BLaER1 treated with 17β-estradiol and CSF1 and Interleukin-3, amounts not matched to agents 10 nM and 100 nM (cell line): Measurements from ENCODE around the gene TACO1.
A peak's percentile ranks its signal among the peaks of the same experiment; 100 is the strongest.

Experiments
- H3K27ac ChIP-seq, 11 experiments: shearing (Covaris generic); formaldehyde crosslinking; 2 replicates each; pipeline ENCODE4 v1.8.1; 2022
- H3K27me3 ChIP-seq, 11 experiments: shearing (Covaris generic); formaldehyde crosslinking; 2 replicates each; pipeline ENCODE4 v1.8.1; 2022
- H3K36me3 ChIP-seq, 11 experiments: shearing (Covaris generic); formaldehyde crosslinking; 2 replicates each; pipeline ENCODE4 v1.8.1; 2022
- H3K4me1 ChIP-seq, 10 experiments: shearing (Covaris generic); formaldehyde crosslinking; 2 replicates each; pipeline ENCODE4 v1.8.1; 2022
- H3K4me2 ChIP-seq, 11 experiments: shearing (Covaris generic); formaldehyde crosslinking; 2 replicates each; pipeline ENCODE4 v1.8.1; 2022
- H3K4me3 ChIP-seq, 10 experiments: shearing (Covaris generic); formaldehyde crosslinking; 2 replicates each; pipeline ENCODE4 v1.8.1; 2022
- H3K9ac ChIP-seq, 11 experiments: shearing (Covaris generic); formaldehyde crosslinking; 2 replicates each; pipeline ENCODE4 v1.8.1; 2022
- H3K9me3 ChIP-seq, 11 experiments: shearing (Covaris generic); formaldehyde crosslinking; replicated peaks in 1 of 11; 2 replicates each; pipeline ENCODE4 v1.8.1; 2022
- H4K20me1 ChIP-seq, 11 experiments: shearing (Covaris generic); formaldehyde crosslinking; 2 replicates each; pipeline ENCODE4 v1.8.1; 2022
- Cebpa-rat ChIP-seq, 11 experiments: shearing (Covaris generic); IDR thresholded peaks; 2 replicates each; pipeline ENCODE4 v1.8.1; 2022

Gene TACO1

GRCh38 chr17:63567229-63567628 is 33.5 kb upstream of the TACO1 start:
- no peak overlapping the region for H3K27ac ChIP-seq

DNA sequence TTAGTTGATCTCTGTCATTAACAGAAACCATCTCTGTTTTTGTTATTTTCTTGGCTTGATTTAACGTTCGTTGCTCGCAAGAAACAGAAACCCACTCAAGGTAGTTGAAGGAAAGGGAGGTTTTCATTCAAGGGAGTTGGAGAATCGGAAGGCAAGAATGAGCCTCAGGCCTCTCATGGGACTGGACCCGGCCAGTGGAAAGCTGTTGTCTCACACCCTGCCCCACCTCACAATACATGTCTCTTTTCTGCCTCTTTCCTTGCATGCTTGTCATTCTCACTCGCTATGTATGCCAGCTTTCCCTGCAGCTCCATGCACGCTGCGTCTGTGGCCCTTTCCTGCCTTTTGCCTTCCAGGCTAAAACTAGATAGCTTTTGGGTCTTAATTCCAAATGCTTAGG is 32.1 kb upstream of the TACO1 start:
- Histone ChIP-seq H3K27me3 (no peaks in the 10 kb centered on the region), H3K4me2 (no peak overlapping the region), H3K4me3 (no peak overlapping the region), H3K27ac (no peak overlapping the region), H3K36me3 (peaks cover 37 to 70% (median 56%) of the 10 kb centered on the region in 11 experiments; a peak in 20 of 22 replicates), H3K4me1 (no peaks in the 10 kb centered on the region), H4K20me1 (peaks cover 94 to 100% (median 100%) of the 10 kb centered on the region in 11 experiments), H3K9me3 (no peaks in the 10 kb centered on the region), H3K9ac (no peak overlapping the region)
- no peak for TF ChIP-seq Cebpa-rat (IDR thresholded peaks at IDR 0.05)

More at GRCh38 chr17:63567229-63567628, 33.5 kb upstream of the TACO1 start:
- Histone ChIP-seq H3K36me3 (peaks cover 28 to 65% (median 48%) of the 10 kb centered on the region in 11 experiments; a peak in 20 of 22 replicates), H4K20me1 (peaks cover 90 to 98% (median 98%) of the 10 kb centered on the region in 11 experiments), H3K4me2 (no peak overlapping the region), H3K27me3 (no peaks in the 10 kb centered on the region), H3K4me1 (no peaks in the 10 kb centered on the region), H3K9ac (no peak overlapping the region), H3K9me3 (no peaks in the 10 kb centered on the region), H3K4me3 (no peak overlapping the region)
- no peak for TF ChIP-seq Cebpa-rat (IDR thresholded peaks at IDR 0.05)

DNA sequence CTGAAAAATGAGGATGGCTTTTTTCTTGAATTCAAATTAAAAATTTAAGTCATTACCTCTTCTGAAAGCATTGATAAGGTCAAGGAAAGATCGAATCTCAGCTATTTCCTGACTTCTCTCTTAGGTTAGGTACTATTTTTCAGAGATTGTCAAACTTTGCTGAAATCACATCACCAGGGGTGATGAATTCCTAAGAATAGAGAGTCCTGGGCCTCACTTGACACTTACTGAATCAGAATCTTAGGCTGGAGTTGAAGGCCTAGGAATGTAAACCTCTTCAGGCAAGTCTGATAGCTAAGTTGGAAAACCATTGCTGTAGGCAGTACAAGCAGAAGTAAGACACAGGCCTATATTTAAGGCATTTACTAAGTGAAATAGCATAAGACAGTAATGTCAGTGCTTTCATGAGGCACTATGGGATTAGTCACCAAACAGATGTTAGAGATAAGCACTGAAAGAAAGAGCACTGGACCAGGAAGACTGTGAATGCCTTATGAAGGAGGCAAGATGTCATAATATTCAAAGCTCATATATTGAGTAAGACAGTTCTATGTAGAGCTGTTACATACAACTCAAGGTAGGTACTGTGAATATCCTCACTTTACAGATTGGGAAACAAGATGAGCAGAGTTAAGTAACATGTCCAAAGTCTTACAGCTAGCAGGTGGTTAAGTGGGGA is 28.9 kb upstream of the TACO1 start:
- Histone ChIP-seq H3K9ac (0 out of 22 replicates have a peak overlapping the region, but pooled peaks of 1 of the 11 experiments have one; percentile 6), H3K36me3 (peaks cover 39 to 71% (median 61%) of the 10 kb centered on the region in 11 experiments; a peak in 21 of 22 replicates), H3K4me2 (no peak overlapping the region), H3K4me3 (no peak overlapping the region), H4K20me1 (peaks cover 95 to 100% (median 100%) of the 10 kb centered on the region in 11 experiments), H3K9me3 (no peaks in the 10 kb centered on the region), H3K4me1 (no peaks in the 10 kb centered on the region), H3K27ac (no peak overlapping the region), H3K27me3 (no peaks in the 10 kb centered on the region)
- TF ChIP-seq Cebpa-rat (IDR thresholded peaks at IDR 0.05): no peak

DNA sequence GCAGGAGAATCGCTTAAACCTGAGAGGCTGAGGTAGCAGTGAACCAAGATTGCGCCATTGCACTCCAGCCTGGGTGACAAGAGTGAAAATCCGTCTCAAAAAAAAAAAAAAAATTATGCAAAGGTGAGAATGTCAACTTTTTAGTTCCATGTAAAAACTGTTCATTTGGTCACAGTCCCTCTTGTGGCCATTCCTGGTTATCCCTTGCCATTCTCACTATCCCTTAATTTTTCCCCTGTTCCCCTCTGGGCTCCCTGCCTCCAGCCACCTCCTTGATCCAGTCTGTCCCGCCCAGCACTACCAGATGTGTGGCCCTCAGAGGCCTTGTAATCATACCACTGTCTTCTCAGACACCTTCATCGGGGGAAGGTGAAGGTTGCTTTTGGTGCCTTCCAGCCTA is 27.1 kb upstream of the TACO1 start:
- no peak for TF ChIP-seq Cebpa-rat (IDR thresholded peaks at IDR 0.05)
- Histone ChIP-seq H3K4me3 (no peak overlapping the region), H3K4me2 (no peak overlapping the region), H3K4me1 (no peaks in the 10 kb centered on the region), H3K36me3 (peaks cover 42 to 76% (median 62%) of the 10 kb centered on the region in 11 experiments), H3K27ac (no peak overlapping the region), H3K9ac (no peak overlapping the region), H4K20me1 (peaks cover 95 to 100% (median 100%) of the 10 kb centered on the region in 11 experiments), H3K9me3 (no peaks in the 10 kb centered on the region), H3K27me3 (no peaks in the 10 kb centered on the region)

DNA sequence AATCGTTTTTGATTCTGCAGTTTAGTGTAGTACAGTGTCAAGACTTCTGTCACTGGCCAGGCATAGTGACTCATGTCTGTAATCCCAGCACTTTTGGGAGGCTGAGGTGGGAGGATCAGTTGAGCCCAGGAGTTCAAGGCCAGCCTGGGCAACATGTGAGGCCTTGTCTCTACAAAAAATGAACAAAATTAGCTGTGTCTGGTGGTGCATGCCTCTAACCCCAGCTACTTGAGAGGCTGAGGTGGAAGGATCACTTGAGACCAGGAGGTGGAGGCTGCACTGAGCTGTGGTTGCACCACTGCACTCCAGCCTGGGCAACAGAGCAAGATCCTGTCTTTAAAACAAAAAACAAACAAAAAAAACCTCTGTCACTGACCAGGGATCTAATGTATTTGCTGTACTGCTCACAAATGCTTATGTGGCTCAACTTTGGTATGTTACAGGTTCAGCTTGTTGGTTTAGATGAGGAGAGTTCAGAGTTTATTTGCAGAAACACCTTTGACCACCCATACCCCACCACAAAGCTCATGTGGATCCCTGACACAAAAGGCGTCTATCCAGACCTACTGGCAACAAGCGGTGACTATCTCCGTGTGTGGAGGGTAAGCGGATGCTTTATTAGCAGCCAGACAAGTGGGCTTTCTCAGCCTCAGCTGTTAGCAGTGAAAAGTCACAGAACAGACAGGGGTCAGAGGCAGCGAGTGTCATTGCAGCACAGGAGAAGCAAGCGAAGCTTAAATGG is 22.5 kb upstream of the TACO1 start:
- Histone ChIP-seq H3K27me3 (no peaks in the 10 kb centered on the region), H3K9ac (no peak overlapping the region), H3K4me1 (no peaks in the 10 kb centered on the region), H4K20me1 (peaks cover 87 to 100% (median 99%) of the 10 kb centered on the region in 11 experiments), H3K27ac (no peak overlapping the region), H3K36me3 (peaks cover 67 to 96% (median 80%) of the 10 kb centered on the region in 11 experiments), H3K9me3 (no peaks in the 10 kb centered on the region), H3K4me3 (no peak overlapping the region), H3K4me2 (no peak overlapping the region)
- no peak for TF ChIP-seq Cebpa-rat (IDR thresholded peaks at IDR 0.05)

- H4K20me1 ChIP-seq: peaks cover 87 to 100% (median 99%) of the 10 kb centered on the region in 11 experiments
These were observed 22.0 kb upstream of the TACO1 start for GRCh38 chr17:63578769-63579111.

GRCh38 chr17:63579633-63580032 is 21.1 kb upstream of the TACO1 start:
- Histone ChIP-seq H3K4me1 (no peaks in the 10 kb centered on the region; a peak in 1 of 20 replicates), H3K27me3 (no peaks in the 10 kb centered on the region), H3K9me3 (no peaks in the 10 kb centered on the region), H3K4me2 (no peak overlapping the region), H3K9ac (no peak overlapping the region), H3K27ac (no peak overlapping the region), H3K36me3 (peaks cover 75 to 99% (median 93%) of the 10 kb centered on the region in 11 experiments), H3K4me3 (no peak overlapping the region), H4K20me1 (peaks cover 80 to 99% (median 96%) of the 10 kb centered on the region in 11 experiments)
- no peak for TF ChIP-seq Cebpa-rat (IDR thresholded peaks at IDR 0.05)

More at GRCh38 chr17:63578769-63579111, 22.0 kb upstream of the TACO1 start:
- Histone ChIP-seq H3K9me3 (no peaks in the 10 kb centered on the region), H3K27ac (no peak overlapping the region), H3K4me2 (no peak overlapping the region), H3K27me3 (no peaks in the 10 kb centered on the region), H3K4me3 (no peak overlapping the region), H3K4me1 (no peaks in the 10 kb centered on the region), H3K9ac (no peak overlapping the region), H3K36me3 (peaks cover 70 to 96% (median 85%) of the 10 kb centered on the region in 11 experiments)
- TF ChIP-seq Cebpa-rat (IDR thresholded peaks at IDR 0.05): no peak

- Histone ChIP-seq H3K36me3 (peaks cover 95 to 100% (median 99%) of the 10 kb centered on the region in 11 experiments), H4K20me1 (peaks cover 16 to 71% (median 40%) of the 10 kb centered on the region in 11 experiments; a peak in 19 of 22 replicates)
These were observed 12.9 kb upstream of the TACO1 start for GRCh38 chr17:63587770-63588169.

DNA sequence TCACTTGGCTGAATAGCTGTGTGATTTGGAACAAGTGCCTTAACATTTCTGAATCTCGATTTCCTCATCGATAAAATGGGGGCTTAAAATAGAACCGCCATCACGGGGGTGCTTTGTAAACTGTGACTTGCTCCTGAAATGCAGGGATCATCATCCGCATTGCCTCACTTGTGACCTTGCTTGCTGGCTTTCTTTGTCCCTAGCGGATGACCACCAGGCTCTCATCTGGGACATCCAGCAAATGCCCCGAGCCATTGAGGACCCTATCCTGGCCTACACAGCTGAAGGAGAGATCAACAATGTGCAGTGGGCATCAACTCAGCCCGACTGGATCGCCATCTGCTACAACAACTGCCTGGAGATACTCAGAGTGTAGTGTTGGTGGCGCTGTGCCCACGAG is 11.9 kb upstream of the TACO1 start:
- H4K20me1 ChIP-seq: peaks cover 8 to 68% (median 37%) of the 10 kb centered on the region in 11 experiments; a peak in 19 of 22 replicates
- peaks cover 94 to 100% (median 98%) of the 10 kb centered on the region in 11 experiments for H3K36me3 ChIP-seq
- H3K4me2 ChIP-seq: no peak overlapping the region
- no peaks in the 10 kb centered on the region for H3K9me3 ChIP-seq
- H3K4me1 ChIP-seq: no peaks in the 10 kb centered on the region; a peak in 1 of 20 replicates
- H3K9ac ChIP-seq: no peak overlapping the region
- H3K4me3 ChIP-seq: no peak overlapping the region
- TF ChIP-seq Cebpa-rat (IDR thresholded peaks at IDR 0.05): no peak
- no peaks in the 10 kb centered on the region for H3K27me3 ChIP-seq
- H3K27ac ChIP-seq: no peak overlapping the region

More at GRCh38 chr17:63587770-63588169, 12.9 kb upstream of the TACO1 start:
- Histone ChIP-seq H3K27ac (no peak overlapping the region), H3K4me1 (no peaks in the 10 kb centered on the region; a peak in 1 of 20 replicates), H3K4me3 (no peak overlapping the region), H3K9ac (no peak overlapping the region), H3K27me3 (no peaks in the 10 kb centered on the region), H3K9me3 (no peaks in the 10 kb centered on the region), H3K4me2 (no peak overlapping the region)
- TF ChIP-seq Cebpa-rat (IDR thresholded peaks at IDR 0.05): no peak
